ENCODE results near the gene CCDC85C. TPM values are rescaled to one million over a fixed set of nuclear protein-coding genes. Genes with fewer than 3 reads are reported as not detected.

Gene CCDC85C
- total RNA-seq, 1 donor = 0.81 TPM

DNA sequence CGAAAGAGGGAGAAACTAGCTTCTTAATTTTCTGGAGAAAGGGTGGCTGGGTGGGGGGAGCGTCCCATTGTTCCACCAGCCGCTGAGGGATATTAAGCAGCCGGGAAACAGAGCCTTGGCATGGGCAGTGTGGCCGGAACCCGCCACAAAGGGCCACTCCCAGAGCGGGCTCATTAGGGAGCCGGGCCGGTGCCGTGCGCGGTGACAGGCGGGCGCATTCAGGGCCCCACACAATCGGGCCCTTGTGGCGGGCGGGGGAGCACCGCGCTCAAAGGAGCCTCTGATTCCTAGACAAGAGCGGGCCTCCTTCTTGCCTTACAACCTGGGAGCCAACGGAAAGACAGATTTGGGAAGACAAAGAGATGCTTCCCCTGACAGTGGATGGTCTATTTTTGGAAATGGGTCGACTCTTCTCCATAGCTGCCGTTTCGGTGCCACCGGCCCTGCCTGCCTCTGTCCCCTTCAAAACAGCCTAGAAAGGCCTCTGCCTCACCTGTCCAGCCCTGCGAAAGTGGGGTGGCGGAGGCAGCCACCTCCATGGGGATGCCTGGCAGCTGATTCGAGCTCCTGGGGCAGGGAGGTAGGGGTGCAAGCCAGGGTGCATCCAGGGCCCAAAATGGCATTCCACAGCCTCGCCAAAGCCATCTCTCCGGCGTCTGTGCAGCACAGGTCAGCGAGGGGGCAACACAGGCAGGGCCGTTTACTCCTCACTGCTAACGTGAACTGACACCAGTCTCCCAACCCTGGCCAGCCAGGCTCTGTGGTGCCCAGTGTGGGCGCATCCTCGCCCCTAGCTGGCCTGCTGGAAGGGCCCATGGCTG is 10.9 kb downstream of the CCDC85C start:
- DNase-seq (ENCODE audit: low read depth in 2 of 3, low spot score in 2 of 3) = no peak

DNA sequence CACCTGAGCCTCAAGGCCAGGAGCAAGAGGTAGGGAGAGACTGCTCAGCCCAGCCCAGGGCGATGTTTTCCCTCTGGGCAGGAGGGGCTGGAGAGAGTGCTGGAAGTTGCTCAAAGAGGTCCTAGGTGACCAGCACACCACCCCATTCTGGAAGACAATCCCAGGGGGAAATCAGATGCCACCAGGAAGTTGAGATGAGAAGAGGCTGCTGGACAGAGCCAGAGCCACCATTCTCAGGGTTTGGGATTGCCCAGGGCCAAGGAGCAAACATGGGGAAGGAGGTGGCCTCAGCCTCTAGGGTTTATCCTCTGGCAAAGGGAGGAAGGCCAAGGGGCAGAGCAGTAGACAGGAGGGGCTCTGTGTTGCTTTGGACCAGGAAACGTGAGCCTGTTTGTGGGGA is 11.6 kb downstream of the CCDC85C start:
- no peak for DNase-seq (ENCODE audit: low read depth in 2 of 3, low spot score in 2 of 3)

DNA sequence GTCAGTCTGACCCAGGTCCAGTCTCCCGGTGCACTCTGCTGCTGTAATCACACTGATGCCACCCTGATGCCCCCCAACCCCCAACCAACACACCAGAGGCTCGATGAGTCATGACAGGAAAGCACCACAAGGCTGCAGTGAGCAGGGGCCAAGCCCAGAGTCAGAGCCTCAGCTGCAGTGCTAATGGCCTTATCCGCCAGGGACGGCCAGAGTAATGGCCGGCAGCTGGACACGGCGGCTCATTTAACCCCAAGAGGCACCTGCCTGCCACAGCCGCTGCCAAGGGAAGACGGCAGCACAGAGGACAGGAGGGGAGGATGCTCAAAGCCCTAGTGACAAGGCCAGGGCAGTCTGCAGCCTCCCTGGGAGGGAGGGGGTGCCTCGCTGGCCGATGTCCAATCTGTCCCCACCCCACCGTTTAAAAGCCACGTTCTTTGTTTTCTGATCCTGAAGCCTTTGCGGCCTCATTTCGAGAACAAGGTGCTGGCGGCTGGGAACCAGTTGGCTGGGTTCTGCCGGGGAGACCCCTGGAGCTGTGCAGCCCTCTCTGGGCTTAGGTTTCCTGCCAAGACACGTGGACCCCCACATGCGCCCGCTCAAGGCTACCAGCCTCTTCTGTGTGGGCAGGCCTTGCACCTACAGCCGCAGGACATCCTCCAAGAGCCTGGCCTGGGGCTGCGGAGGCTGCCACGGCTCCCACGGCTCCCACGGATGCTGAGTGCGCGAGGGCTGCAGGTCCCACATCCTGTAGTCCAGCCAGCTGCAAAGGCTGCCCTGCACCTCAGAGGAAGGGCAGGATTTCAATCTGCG is 13.1 kb downstream of the CCDC85C start:
- DNase-seq (ENCODE audit: low read depth in 2 of 3, low spot score in 2 of 3) = peak in 2 of 3 donors; percentile 16 to 24

DNA sequence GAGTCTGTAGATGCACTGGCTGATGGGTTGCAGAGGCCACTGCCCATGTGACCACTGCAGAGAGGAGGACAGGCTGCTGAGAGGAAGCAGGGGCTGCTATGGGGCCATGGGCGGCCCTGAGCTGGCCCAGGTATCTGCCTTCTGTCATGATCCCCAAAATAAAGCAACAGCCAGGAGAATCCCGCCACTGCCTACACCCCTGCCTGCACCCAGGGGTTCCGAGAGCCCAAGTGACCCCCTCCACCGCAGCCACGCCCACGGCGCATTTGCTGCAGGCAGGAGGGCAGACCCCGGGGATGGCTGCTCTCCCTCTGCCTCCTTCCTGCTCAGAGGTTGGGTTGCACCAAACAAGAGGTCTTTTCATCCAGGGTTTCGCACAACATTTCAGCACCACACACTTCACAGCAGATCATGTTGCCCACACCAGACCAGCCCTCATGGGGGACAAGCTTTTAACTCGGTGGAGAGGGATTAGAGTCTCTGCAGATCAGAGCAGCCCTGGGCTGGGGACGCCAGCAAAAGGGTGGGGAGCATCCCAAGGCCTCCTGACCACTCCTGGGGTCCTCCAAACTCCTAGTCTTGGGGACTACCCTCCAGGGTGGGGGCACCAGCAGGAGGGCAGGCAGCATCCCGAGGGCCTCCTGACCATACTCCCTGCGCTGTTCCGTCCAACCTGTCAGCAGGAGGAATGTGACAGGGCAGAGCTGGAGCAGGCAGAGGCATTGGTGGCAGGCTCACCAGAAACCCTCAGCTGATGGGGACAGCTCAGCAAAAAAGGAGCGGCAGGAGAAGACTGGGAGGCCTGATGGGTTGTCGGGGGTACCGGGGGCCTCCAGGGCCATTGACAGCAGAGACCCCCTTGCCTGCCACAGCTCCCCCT is 14.1 kb downstream of the CCDC85C start:
- DNase-seq (ENCODE audit: low read depth in 2 of 3, low spot score in 2 of 3) = no peak

DNA sequence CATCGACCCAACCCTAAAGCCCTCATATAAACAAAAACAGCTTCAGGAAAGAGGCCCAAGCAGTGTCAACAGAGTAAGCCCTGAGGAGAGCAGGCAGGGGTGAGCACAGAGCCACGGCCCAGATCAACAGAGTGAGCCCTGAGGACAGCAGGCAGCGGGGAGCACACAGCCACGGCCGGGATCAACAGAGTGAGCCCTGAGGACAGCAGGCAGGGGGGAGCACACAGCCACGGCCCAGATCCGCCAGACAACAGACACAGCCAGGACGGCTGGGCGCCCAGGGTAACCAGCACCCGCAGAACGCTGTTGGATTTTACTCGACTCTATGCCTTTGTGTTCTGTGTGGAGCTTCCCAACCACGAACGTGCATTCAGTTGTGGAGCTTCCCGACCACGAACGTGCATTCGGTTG is 15.0 kb downstream of the CCDC85C start:
- no peak for DNase-seq (ENCODE audit: low read depth in 2 of 3, low spot score in 2 of 3)

DNA sequence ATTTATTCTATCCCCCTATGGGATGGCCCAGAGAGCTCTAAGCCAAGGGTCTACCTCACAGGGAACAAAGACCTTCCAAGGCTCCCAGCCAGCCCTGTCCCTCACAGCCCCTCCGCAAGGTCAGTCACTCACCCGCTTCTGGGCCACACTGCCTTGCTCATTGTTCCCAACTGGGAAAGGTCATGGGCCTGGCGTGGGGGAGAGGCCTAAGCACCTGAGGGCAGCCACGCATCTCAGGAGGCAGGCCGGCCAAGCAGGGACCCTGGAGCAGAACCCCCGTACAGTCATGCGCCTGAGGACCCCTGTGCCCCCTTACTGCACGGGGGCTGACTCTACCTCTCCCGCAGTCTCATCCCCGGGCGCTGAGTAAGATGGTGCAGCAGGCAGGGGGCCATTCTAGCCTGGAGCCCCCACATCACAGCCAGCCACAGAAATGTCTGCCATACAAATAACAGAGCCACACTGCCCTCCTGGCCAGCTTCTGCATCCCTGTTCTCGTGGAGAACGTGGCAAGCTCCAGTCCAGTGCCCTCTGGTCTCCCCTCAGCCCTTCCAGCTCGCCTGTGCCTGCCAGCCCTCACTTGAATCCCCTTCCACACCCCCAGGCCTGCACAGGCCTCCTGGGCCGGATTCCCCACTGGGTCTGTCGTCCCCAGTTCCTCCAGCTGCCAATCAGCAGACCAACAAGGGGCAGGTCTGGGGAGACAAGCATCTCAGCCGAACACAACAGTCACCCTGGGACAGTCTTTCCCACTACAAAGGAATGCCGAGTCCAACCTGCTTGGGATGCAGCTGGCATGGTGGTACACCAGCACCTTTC is 16.3 kb downstream of the CCDC85C start:
- DNase-seq (ENCODE audit: low read depth in 2 of 3, low spot score in 2 of 3) = no peak

DNA sequence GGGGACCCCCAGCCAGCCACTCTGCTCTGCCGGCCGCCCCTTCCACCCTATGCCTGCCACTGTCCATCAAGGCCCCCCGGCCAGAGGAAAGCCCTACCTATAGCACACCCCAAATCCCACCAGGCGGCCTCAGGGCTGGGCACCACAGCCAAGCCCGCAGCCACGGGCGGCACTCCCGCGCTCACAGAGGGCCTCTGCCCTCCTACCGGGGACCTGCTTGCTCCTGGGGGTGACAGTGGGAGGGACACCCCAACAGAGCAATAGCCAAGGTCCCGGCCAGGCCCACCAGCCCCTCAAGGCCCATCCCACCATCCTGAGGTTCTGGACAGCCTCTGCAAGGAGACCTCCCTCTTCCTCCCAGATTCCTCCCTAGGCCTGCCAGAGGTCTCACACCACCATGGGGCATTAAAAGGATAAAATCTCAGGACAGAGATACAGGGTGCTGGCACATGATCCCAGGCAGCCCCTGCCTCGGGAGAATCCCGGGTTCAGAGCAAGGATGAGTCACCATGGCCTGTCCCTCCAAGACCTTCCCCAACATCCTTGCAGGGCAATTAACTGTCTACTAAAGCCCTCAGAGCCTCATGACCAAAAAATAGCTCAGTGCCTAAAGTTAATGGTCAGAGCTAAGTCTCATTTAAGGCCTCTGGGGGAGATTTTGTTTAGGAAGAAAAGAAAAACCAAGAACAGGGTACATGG is 17.1 kb downstream of the CCDC85C start:
- DNase-seq (ENCODE audit: low read depth in 2 of 3, low spot score in 2 of 3) = no peak

DNA sequence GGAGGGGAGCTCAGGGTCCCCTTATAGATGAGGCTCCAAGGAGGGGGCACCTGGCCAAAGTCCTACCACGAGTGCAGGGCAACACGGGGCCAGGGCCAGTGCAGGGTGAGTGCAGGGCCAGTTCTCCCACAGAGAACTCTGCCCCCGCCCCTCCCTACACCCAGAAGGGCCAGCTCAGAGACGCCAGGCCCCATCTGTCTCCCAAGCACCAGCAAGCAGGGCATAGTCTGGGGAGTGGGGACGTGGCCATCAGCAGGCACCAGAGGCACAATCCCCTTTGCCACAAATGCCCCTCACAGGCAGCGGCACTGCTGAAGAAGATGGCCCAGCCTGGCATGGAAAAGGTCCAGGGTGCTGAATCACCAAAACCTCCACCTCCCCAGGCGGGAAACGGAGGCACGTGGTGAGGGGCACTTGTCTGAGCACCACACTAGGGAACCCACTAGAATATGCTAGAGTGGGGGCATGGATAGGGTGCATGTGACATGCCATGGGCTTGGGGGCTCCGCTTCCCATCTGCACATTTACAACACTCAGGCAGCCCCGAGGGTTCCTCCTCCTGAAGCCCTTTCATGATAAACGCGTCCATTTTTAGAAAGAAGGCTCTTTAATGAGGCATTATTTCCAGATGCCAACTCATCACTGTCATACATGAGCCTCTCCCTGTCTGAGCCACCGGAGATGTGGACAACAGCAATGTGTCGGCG is 17.8 kb downstream of the CCDC85C start:
- no peak for DNase-seq (ENCODE audit: low read depth in 2 of 3, low spot score in 2 of 3)

DNA sequence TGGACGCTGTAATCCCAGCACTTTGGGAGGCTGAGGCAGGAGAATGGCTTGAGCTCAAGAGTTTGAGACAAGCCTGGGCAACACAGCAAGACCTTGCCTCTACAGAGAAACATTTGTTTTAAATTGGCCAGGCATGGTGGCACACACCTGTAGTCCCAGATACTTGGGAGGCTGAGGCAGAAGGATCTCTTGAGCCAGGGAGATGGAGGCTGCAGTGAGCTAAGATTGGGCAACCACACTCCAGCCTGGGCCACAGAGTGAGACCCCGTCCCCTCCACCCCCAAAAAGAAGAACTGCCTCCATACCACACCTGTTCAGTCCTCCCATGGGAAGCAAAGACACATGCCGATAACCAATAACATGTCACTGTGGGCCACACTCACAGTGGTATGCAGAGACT is 19.2 kb downstream of the CCDC85C start:
- DNase-seq (ENCODE audit: low read depth in 2 of 3, low spot score in 2 of 3) = no peak

DNA sequence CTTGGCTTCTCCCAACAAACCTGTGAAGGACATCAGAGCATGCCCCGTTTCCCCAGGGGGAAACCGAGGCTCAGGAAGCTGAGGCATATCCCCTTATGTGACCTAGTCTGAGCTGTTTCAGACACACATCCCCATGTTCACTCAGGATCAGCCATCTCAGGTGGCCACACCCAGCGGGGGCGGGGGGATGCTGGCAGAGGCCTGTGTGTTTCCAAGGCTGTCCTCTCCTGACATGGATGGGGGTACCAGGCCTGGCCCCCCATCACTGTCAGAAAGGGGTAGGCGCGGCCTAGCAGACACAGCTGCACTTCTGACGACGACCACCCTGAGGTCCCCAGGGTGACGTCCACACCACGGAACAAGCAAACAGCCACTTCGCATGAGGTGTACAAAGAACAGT is 22.1 kb downstream of the CCDC85C start:
- DNase-seq (ENCODE audit: low read depth in 2 of 3, low spot score in 2 of 3) = no peak

DNA sequence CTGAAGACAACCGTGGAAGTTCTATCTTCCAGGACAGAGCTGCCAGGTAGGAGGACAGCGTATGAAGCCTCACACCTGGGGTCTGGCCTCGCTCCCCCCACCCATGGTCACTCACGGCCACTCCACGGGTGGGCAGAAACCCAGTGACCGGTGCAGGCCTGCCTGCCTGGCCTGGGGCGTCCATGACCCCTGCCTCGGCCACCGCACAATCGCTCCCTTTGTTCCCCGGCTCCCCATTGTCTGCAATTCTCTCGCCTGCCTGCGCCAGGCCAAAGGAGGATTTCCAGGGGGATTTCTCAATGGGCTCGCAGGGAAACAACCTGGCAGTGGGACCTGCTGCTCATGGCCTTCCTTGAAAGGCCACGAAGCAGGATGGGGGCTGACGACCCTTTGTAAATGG is 22.6 kb downstream of the CCDC85C start:
- no peak for DNase-seq (ENCODE audit: low read depth in 2 of 3, low spot score in 2 of 3)

DNA sequence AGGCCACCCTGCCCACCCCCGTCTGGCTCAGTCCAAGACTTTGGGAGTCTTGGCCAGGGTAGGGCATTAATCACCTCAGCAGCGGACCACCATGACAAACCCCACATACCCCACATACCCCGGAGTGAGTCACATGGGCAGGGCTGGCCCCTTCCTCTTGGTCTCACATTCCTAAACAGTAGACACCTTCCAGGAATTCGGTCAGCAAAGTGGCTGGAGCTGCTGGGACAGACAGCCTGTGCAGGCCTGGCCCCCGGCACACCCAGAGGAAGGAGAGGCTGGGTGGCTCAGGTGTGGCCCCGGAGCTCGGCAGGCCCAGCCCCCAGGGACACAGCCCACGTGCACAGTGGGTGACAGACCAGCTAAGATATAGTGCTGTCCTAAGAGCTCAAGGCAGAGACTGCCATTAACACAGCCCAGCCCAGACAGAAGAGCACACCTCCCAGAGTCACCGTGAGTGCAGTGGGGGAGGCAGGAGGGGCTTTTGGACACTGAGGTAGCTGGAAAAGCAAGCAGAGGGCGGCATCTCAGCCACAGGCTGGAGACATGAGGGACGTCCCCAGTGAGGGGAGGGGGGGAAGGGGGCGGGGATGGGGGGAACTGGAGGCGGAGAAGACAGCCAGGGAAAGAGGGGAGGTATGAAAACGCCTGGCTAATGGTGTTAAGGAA is 24.0 kb downstream of the CCDC85C start:
- DNase-seq (ENCODE audit: low read depth in 2 of 3, low spot score in 2 of 3) = no peak

DNA sequence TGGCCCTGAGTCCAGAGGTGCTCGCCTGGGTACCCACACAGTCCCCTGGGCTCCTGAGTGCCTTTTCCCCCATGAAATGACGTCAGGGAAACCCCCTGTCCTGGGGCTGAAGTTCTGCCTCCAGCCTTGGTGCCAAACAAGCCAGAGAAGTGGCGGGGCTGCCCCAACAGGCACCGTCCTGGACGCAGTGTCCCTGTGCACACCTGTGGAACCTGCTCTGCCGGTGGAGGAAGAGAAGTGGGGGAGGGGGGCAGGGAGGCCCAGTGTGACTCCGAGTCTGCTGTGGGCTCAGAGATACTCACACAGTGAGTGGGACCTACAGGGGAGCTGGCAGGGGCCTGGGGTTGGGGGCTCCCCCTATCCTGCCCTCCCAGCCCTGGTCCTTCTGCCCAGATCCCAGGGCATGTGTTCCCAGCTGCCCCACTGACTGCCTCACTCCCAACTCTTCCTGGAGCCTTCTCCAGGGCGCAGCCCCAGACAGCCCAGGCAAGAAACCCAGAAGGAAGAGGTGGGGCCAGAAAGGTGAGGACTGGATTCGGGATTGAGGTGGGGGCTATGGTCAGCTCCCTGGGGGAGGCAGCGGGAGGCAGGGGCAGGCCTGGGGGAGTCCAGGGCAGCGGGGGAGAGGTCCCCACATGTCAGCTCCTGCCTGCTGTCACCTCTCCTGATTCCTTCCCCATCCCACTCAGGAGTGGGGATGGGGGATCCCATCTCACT is 24.7 kb downstream of the CCDC85C start:
- no peak for DNase-seq (ENCODE audit: low read depth in 2 of 3, low spot score in 2 of 3)

DNA sequence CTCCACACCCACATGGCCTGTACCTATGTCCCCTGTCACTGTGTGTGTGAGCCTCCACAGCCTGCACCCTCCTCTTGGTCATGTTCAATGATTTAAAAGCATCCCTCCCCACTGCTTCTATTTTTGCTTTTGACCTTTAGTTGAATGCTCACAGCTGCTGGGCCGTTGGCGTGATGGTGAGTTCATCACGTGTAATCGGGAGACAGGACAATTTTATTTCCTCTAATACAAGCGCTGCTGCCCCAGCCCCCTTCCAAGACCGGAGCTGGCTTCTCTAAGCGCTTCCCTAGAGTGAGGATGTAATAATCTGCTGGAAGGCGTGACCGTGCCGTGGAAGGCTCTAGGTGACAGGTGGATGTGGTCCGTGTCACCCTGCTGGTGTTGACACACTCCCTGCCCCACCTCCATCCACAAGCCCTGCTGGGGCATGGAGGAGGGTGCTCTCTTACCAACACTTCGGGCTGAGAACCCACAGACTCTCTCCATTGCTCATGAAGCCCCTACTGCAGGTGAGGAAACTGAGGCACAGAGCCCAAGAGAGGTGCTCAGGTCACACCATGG is 25.4 kb downstream of the CCDC85C start:
- no peak for DNase-seq (ENCODE audit: low read depth in 2 of 3, low spot score in 2 of 3)

DNA sequence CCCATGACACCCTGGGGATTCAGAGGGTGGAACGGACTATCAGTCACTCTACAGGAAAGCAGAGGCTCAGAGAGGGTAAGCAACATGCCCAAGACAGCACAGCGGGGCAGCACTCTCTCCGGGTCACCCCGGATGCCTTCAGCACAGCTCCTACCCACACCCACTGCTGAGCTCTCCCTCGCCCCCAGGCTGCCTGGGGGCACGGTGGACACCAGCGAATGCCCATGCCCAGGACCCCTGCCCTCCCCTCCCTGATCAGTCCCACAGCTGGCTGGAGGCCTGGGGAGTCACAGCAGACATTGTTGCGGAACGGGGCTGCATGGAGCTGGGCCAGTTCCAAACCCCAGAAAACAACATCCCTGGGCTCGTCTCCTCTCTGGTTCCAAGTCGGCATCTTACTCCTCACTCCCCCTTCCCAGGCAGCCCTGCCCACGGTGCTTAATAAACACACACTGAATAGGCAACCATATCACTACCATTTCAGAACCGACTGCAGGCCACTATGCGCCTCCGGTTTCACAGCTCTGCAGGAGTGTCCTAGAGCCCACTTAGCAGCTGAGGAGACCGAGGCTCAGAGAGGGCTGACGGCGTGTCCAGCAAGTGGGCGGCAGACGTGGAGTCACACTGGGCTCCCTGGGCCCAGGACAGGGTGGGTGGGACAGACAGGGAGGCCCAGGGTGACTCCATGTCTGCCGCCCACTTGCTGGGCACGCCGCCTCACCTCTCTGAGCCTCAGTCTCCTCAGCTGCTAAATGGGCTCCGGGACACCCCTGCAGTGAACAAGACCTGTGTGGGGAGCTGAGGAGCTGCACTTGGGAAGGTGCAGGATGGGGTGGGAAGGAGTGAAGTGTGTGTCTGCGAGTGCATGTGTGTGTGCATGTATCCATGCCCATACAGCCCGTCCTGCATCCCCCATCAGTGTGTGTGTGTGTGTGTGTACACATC is 27.0 kb downstream of the CCDC85C start:
- no peak for DNase-seq (ENCODE audit: low read depth in 2 of 3, low spot score in 2 of 3)

DNA sequence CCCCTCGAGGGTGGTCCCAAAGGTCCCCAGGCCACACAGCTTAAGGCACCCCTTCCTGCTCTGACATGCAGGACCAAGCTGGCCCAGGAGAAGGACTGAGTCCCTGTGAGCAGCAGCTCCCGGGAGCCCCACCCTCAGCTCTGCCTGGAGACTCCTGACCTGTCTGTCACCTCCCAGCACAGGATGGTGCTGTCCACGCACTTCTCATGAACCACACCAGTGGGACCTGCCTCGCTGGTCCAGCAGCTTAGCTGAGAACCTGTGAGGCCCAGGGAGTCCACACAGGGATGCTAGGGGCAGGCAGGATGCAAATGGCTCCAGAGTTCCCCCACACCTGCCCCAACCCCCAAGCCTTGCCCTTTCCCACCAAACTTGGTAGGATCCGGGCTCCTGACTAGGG is 27.7 kb downstream of the CCDC85C start:
- DNase-seq (ENCODE audit: low read depth in 2 of 3, low spot score in 2 of 3) = no peak

Data from hematopoietic multipotent progenitor cell (in vitro differentiated cells).